Colonic mucosa (tissue), 4 donors: ENCODE data around the gene UBE2H. TPM values are rescaled to one million over a fixed set of nuclear protein-coding genes. Genes with fewer than 3 reads are reported as not detected.
"Not testable (repeated sequence)": the region's sequence is repeated elsewhere in the genome, so short reads cannot be mapped to it uniquely, and the experiment has no call there.

Experiments used
- DNase-seq: peaks from one replicate; pipeline ENCODE4 v3.0.0-alpha.2; 2020
- H3K27ac ChIP-seq: fragments of 200-600 bp; one replicate; pipeline ENCODE4 v1.8.0; 2021
- H3K27me3 ChIP-seq: fragments of 200-600 bp; one replicate; pipeline ENCODE4 v1.8.0; 2021
- H3K36me3 ChIP-seq: fragments of 200-600 bp; one replicate; pipeline ENCODE4 v1.8.0; 2021
- H3K4me1 ChIP-seq: fragments of 200-600 bp; one replicate; pipeline ENCODE4 v1.8.0; 2021; ENCODE audit warnings: mild to moderate bottlenecking
- H3K4me3 ChIP-seq: fragments of 200-600 bp; one replicate; pipeline ENCODE4 v1.8.0; 2021
- H3K9ac ChIP-seq, 2 donors: one replicate each; pipeline ENCODE4 v1.7.0; 2013; ENCODE audit warnings: control low read depth in 2 of 2, low read depth in 2 of 2, low read length in 2 of 2
- H3K9me3 ChIP-seq: fragments of 200-600 bp; one replicate; pipeline ENCODE4 v1.8.0; 2021
- intact Hi-C: fragments of 100-400 bp; cut with DNase I; formaldehyde crosslinking; loops from one replicate; pipeline ENCODE4 v1.14.1; 2022
- total RNA-seq, 2 donors: library from RNA; stranded (reverse); fragmentation: NEBNext Ultra II Directional in 1 of 2; extraction: Animal tissue kit (Norgen Biotek cat#: 25700) in 1 of 2; gene quantifications; one replicate each; pipeline ENCODE4 v1.2.1, GENCODE V29; 2021
- TF ChIP-seq, protein P1 (sequence below): fragments of 200-600 bp; IDR thresholded peaks from one replicate; pipeline ENCODE4 v1.8.0; 2022; ENCODE audit warnings: antibody characterized with exemption, mild to moderate bottlenecking
- donor health status: healthy.
- donor health status: DM: no; HTN: no; CAD: no.
- donor health status: DM: no; HTN: no; CAD: no.

The UBE2H gene
- total RNA-seq, 2 donors from 2014 or later, result 38.4 to 65.8 TPM

DNA sequence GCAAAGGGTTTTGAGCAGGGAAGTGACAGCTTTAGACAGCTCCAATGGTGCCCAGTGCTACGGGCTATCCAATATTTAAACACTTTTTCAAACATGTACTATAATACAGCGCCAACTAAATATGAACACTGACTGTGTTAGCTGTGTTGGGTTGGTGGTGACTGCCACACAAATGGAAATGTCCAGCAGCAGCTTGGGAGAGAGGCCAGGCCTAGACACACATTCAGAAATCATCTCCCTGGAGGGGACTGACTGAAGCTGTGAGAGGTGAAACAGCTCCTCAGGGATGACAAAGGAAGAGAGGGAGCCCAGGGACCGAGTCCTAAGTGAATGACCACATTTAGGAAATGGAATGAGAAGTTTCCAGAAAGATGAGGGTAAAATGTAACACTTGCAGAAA lies 115.8 kb downstream of the UBE2H start:
- Histone ChIP-seq H3K4me1 (peaks cover 3% of the 10 kb centered on the region), H3K27ac (no peak overlapping the region), H3K9ac (no peak overlapping the region), H3K4me3 (no peak overlapping the region), H3K9me3 (no peaks in the 10 kb centered on the region), H3K27me3 (no peaks in the 10 kb centered on the region), H3K36me3 (peaks cover 4% of the 10 kb centered on the region)
- intact Hi-C loops, result no loop called here
- no peak for DNase-seq
- TF ChIP-seq, protein P1, sequence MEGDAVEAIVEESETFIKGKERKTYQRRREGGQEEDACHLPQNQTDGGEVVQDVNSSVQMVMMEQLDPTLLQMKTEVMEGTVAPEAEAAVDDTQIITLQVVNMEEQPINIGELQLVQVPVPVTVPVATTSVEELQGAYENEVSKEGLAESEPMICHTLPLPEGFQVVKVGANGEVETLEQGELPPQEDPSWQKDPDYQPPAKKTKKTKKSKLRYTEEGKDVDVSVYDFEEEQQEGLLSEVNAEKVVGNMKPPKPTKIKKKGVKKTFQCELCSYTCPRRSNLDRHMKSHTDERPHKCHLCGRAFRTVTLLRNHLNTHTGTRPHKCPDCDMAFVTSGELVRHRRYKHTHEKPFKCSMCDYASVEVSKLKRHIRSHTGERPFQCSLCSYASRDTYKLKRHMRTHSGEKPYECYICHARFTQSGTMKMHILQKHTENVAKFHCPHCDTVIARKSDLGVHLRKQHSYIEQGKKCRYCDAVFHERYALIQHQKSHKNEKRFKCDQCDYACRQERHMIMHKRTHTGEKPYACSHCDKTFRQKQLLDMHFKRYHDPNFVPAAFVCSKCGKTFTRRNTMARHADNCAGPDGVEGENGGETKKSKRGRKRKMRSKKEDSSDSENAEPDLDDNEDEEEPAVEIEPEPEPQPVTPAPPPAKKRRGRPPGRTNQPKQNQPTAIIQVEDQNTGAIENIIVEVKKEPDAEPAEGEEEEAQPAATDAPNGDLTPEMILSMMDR, result no peak

- intact Hi-C loops, result no loop called here
- no peaks in the 10 kb centered on the region for H3K9me3 ChIP-seq
- peaks cover 4% of the 10 kb centered on the region for H3K36me3 ChIP-seq
- no peak overlapping the region for H3K27ac ChIP-seq
- H3K27me3 ChIP-seq, result no peaks in the 10 kb centered on the region
- H3K4me1 ChIP-seq, result peaks cover 6% of the 10 kb centered on the region
- H3K4me3 ChIP-seq, result no peak overlapping the region
- TF ChIP-seq, protein P1, result no peak
- H3K9ac ChIP-seq, result no peak overlapping the region
- DNase-seq, result no peak
Observed at GRCh38 chr7:129835569-129835968, 117.2 kb downstream of the UBE2H start.

DNA sequence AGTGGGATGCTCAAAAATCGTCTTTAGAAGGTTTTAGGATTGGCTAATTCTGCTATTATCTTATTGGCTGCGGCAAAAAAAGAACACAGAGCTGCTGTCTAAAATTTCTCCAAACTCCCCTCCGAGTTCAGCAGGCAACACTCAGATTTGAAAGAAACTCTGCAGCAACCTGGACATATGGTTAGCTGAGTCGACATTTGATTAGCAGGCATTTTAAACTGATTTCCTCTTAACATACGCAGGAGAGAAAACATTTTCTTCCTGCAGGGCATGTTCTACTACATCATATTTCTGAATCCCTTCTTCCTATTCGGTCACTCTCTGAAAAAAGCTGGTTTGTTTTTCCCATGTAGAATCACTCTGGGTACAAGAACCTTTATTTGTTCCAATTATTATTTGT lies 119.4 kb downstream of the UBE2H start:
- H3K9ac ChIP-seq, H3K27ac ChIP-seq, H3K9me3 ChIP-seq, intact Hi-C loops, H3K4me3 ChIP-seq, DNase-seq, H3K27me3 ChIP-seq, H3K36me3 ChIP-seq: not testable (repeated sequence)
- peaks cover 12% of the 10 kb centered on the region for H3K4me1 ChIP-seq

- H3K27ac ChIP-seq, result no peak overlapping the region
- DNase-seq, result no peak
- H3K4me1 ChIP-seq, result peaks cover 12% of the 10 kb centered on the region
- intact Hi-C loops, result no loop called here
- no peaks in the 10 kb centered on the region for H3K9me3 ChIP-seq
- no peak overlapping the region for H3K4me3 ChIP-seq
- no peak overlapping the region for H3K9ac ChIP-seq
- peaks cover 4% of the 10 kb centered on the region for H3K36me3 ChIP-seq
- no peaks in the 10 kb centered on the region for H3K27me3 ChIP-seq
- TF ChIP-seq, protein P1, result no peak
Observed at GRCh38 chr7:129832701-129833227, 120.0 kb downstream of the UBE2H start.

DNA sequence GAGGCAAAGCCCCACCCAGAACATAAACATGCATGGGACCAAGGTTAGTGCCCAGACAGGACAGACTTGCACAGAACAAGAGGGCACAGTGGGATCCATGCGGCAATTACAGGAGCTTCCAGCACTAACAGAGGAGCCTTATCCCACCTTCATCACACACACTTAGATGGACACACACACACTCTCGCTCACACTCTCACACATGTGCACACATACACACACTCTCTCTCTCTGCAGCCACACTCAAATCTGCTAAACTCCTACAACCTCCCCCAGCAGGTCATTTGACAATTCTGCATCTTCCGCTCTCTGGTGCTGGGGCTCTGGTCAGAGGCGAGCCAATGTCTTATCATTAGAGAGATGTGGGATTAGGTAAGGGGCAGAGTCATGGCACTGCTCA lies 120.5 kb downstream of the UBE2H start:
- H3K4me1 ChIP-seq, result peaks cover 12% of the 10 kb centered on the region
- peak; percentile 30 for DNase-seq
- H3K36me3 ChIP-seq, result peaks cover 4% of the 10 kb centered on the region
- intact Hi-C loops, result no loop called here
- H3K27me3 ChIP-seq, result no peaks in the 10 kb centered on the region
- H3K9me3 ChIP-seq, result no peaks in the 10 kb centered on the region
- TF ChIP-seq, protein P1, result no peak
- H3K9ac ChIP-seq, result no peak overlapping the region
- H3K27ac ChIP-seq, result no peak overlapping the region
- H3K4me3 ChIP-seq, result no peak overlapping the region

DNA sequence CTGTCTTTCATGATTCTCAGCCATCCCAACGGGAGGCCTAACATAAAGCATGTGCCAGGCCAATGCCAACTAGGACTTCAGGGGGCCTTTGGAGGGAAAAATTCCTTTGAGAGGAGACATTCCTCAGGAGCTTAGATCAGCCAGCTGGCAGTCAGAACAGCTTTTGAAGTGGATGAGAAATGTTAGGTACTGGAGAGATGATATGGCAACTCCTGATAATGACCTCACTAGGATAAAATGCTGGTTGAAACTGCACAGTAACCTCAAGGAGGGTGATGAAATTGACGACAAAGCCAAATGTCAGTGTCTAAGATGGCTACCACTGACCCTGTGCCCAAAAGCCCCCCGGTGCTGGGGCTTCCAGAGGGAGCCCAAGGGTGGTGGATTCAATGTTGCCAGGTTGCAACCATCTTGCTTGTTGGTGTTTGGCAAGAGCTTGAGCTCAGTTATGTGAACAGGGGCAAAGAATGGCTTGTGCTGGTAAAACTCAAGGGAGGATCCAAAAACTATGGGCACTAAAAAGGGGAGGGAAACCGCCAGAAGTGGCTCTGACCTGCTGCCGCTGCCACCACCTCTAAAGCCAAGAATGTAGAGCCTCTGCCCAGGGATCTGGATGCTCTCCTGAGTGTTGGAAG lies 121.2 kb downstream of the UBE2H start:
- Histone ChIP-seq H3K9me3 (no peaks in the 10 kb centered on the region), H3K4me1 (peaks cover 12% of the 10 kb centered on the region), H3K9ac (no peak overlapping the region), H3K27ac (no peak overlapping the region), H3K36me3 (peaks cover 4% of the 10 kb centered on the region), H3K27me3 (no peaks in the 10 kb centered on the region), H3K4me3 (no peak overlapping the region)
- intact Hi-C loops, result loop anchor here (2.0 kb wide), 1 partner anchor 179 kb away; no protein-coding TSS in a partner anchor
- TF ChIP-seq, protein P1, result no peak
- DNase-seq, result no peak
